ENCODE results near the gene SKIC8.

Gene SKIC8

GRCh38 chr15:78321041-78321570 is 21.7 kb upstream of the SKIC8 start:
- DNase-seq (ENCODE audit: extremely low read depth, low read depth) = no peak
- no peak for TF ChIP-seq CTCF (IDR thresholded peaks at IDR 0.05; ENCODE audit: low read depth, low read length)

GRCh38 chr15:78320183-78320582 is 20.8 kb upstream of the SKIC8 start:
- no peak for DNase-seq (ENCODE audit: extremely low read depth, low read depth)

DNA sequence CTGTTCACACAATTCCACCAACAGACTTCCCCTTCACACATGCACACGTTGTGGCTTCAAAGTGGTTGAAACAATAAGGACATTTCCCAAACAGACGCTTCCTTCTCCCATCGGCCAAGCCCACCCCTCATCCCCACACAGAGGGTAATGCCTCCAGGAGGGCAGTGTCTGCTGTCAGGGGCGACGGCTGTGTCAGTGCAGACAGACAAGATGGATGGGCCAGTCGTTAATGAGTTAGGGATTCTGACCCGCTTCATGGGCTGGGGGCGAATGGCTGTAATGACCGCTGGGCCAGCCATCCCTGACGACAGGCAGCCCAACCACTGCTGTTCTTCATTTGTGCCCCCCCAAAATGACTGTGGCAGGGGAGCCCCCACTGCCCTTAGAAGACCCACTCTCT is 20.2 kb upstream of the SKIC8 start:
- no peak for TF ChIP-seq CTCF (IDR thresholded peaks at IDR 0.05; ENCODE audit: low read depth, low read length)
- DNase-seq (ENCODE audit: extremely low read depth, low read depth) = no peak

More at GRCh38 chr15:78320183-78320582, 20.8 kb upstream of the SKIC8 start:
- no peak for TF ChIP-seq CTCF (IDR thresholded peaks at IDR 0.05; ENCODE audit: low read depth, low read length)

DNA sequence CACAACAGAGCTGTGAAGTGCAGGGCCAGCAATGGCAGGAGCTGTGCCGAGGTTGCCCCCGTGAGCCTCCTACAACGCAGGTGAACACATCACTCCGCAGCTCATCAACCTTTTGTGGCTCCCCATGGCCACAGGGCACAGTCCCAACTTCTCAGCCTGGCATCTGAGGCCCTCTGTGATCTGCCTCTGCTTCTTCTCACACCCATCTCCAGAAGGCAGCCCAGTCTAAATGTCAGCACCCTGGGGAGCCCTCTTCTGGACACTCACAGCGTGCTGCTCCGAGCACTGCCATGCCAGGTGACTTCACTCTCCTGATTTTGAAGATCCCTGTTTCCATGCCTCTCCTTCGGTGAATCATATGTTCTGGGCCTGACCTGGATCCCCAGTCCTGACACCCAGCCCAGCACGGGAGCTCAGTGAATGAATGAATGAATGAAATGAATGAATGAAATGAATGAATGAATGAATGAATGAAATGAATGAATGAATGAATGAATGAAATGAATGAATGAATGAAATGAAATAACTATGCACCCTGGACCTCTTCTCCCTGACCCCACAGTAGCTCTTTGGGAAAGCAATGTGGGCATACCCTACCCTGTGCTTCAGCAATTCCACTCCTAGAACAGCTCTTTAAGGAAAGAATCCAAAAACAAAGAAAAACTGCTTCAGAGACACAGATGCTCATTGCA is 17.9 kb upstream of the SKIC8 start:
- DNase-seq (ENCODE audit: extremely low read depth, low read depth) = no peak
- TF ChIP-seq CTCF (IDR thresholded peaks at IDR 0.05; ENCODE audit: low read depth, low read length) = no peak; the same call in none of the 2 replicates

DNA sequence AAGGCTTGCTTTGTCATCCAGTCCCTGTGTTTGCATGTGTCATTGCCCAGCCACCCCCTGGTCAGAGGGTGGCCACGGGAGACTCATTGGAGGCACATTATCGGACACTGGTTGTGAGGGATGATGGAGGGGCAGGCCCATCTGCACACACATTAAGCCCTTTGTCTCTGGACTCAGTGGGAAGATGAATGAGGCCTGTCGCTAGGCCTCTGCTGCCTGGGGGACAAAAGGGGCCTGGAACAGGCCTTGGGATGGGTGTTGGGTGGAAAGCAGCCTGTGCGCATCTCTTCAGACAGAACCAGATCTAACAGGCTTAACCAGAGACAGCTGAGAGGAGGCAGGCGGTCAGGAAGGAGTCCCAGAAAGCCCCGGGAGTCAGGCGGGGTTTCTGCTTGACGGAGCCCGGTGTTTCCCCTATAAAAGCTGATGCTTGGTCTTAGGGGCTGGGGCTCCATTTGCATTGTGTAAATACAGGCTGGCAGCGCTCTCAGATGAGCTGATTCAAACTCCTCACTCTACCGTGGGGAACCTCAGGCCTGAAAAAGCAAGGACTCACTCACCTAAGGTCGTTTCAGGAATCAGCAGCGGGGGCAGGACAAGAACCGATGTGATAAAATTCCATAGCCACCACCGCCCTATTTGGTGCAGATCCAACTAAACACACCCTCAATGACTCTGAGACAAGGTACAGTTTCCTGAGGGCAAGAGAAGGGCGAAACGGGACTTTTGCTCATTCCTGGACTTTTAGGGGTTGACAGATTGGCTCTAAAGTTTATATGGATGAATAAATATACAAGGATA is 17.1 kb upstream of the SKIC8 start:
- TF ChIP-seq CTCF (IDR thresholded peaks at IDR 0.05; ENCODE audit: low read depth, low read length) = no peak
- no peak for DNase-seq (ENCODE audit: extremely low read depth, low read depth)

DNA sequence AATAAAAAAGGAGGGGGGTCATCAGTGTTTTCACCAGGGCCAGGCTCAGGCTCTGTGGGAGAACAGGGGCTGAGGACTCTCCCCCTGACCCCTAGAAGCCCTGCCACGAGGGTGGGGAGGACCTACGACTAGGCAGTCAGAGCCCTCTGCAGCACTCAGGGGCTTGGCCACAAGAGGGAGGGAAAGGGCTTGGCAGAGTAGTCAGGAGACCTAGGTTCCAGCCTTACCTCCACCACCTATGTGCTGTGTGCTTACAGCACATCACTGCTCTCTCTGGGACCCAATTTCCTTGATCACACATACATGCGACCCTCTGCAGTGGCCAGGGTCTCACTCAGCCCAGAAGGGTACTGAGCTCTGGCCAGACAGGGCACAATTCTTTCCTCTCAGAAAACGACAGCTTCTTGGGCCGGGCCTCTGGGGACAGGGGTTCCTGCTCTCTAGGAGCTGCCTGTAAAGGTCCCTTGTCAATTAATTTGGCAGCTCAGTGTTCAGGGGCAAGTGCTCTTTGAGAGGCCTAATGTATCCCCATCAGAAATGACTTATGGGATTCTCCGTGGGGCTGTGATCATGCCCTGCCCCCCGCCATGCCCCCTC is 16.4 kb upstream of the SKIC8 start:
- DNase-seq (ENCODE audit: extremely low read depth, low read depth) = no peak
- TF ChIP-seq CTCF (IDR thresholded peaks at IDR 0.05; ENCODE audit: low read depth, low read length) = peak; percentile 53

DNA sequence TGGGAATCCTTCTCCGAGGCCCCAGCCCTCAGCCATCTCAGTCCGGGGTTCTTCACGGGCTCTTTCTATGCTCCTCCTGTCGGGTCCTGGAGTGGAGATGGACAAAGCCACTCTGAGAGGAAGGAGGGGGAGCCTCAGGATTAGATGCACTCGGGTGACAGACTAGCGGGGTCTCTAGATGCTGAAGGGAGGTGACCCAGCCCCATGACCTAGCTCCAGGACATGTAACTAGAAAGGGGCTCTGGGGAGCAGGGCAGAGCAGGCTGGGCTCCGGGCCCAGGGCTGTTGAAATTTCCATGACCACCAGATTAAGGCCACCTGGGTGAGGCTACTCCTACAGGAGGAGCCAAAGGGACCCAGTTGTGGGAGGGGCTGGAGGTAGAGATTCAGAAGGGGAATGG is 14.8 kb upstream of the SKIC8 start:
- no peak for TF ChIP-seq CTCF (IDR thresholded peaks at IDR 0.05; ENCODE audit: low read depth, low read length)

More for the DNA sequence above, 14.8 kb upstream of the SKIC8 start:
- DNase-seq (ENCODE audit: extremely low read depth, low read depth) = no peak

All from AG09319 (cell line).